Measurements from ENCODE around the gene FLNB. TPM values are rescaled to one million over a fixed set of nuclear protein-coding genes. Genes with fewer than 3 reads are reported as not detected.

The FLNB gene
- total and polyA plus RNA-seq, 2 experiments from 2014 or later = 69.4 to 172 TPM

- DNase-seq (ENCODE audit: low spot score) = no peak
- Histone ChIP-seq H3K27me3 (no peaks in the 10 kb centered on the region), H3K4me2 (no peak overlapping the region), H3K9me3 (ENCODE audit: low read depth) (no peaks in the 10 kb centered on the region), H2AFZ (no peak overlapping the region), H3K4me1 (ENCODE audit: insufficient read depth) (peaks cover 15% of the 10 kb centered on the region), H3K36me3 (replicated peaks; ENCODE audit: insufficient read depth, low read depth) (no peaks in the 10 kb centered on the region), H3K9me2 (replicated peaks; ENCODE audit: insufficient read depth) (no peaks in the 10 kb centered on the region), H3K79me2 (no peaks in the 10 kb centered on the region), H3K4me3 (no peak overlapping the region), H3K27ac (no peak overlapping the region), H4K20me1 (ENCODE audit: insufficient read depth, poor library complexity, severe bottlenecking) (no peaks in the 10 kb centered on the region)
- 74% methylated on average over 4 of the region's 4 CpGs for WGBS (ENCODE audit: low lambda C conversion rate, missing lambda C conversion rate)
- no peak for TF ChIP-seq EZH2 (IDR thresholded peaks at IDR 0.05; ENCODE audit: borderline replicate concordance)
- no peak for TF ChIP-seq EZH2phosphoT487 (IDR thresholded peaks at IDR 0.05; ENCODE audit: low read depth, severe bottlenecking, unreplicated experiment)
Observed at GRCh38 chr3:58204720-58205119, 196.5 kb downstream of the FLNB start.

GRCh38 chr3:58205981-58206380 is 197.8 kb downstream of the FLNB start:
- peak overlapping the region; percentile 34 for H3K27ac ChIP-seq
- H3K36me3 ChIP-seq (replicated peaks; ENCODE audit: insufficient read depth, low read depth) = no peaks in the 10 kb centered on the region
- H3K4me3 ChIP-seq = no peak overlapping the region
- TF ChIP-seq EZH2 (IDR thresholded peaks at IDR 0.05; ENCODE audit: borderline replicate concordance) = no peak
- TF ChIP-seq EZH2phosphoT487 (IDR thresholded peaks at IDR 0.05; ENCODE audit: low read depth, severe bottlenecking, unreplicated experiment) = no peak
- no peak for TF ChIP-seq CTCF (IDR thresholded peaks at IDR 0.05; ENCODE audit: poor library complexity)
- H3K4me2 ChIP-seq = no peak overlapping the region
- DNase-seq (ENCODE audit: low spot score) = no peak
- H3K79me2 ChIP-seq = no peaks in the 10 kb centered on the region
- peaks cover 9% of the 10 kb centered on the region for H3K4me1 ChIP-seq (ENCODE audit: insufficient read depth)
- H3K27me3 ChIP-seq = no peaks in the 10 kb centered on the region
- H2AFZ ChIP-seq = no peak overlapping the region
- no peaks in the 10 kb centered on the region for H3K9me2 ChIP-seq (replicated peaks; ENCODE audit: insufficient read depth)
- no peaks in the 10 kb centered on the region for H4K20me1 ChIP-seq (ENCODE audit: insufficient read depth, poor library complexity, severe bottlenecking)
- no peaks in the 10 kb centered on the region for H3K9me3 ChIP-seq (ENCODE audit: low read depth)
- WGBS (ENCODE audit: low lambda C conversion rate, missing lambda C conversion rate) = 66% methylated on average over 4 of the region's 4 CpGs

- Histone ChIP-seq H2AFZ (no peak overlapping the region), H3K4me2 (no peak overlapping the region), H3K9me3 (ENCODE audit: low read depth) (no peaks in the 10 kb centered on the region), H3K36me3 (replicated peaks; ENCODE audit: insufficient read depth, low read depth) (no peaks in the 10 kb centered on the region), H3K27ac (peak overlapping the region; percentile 34), H3K79me2 (no peaks in the 10 kb centered on the region), H3K4me3 (no peak overlapping the region), H3K9me2 (replicated peaks; ENCODE audit: insufficient read depth) (no peaks in the 10 kb centered on the region), H3K27me3 (no peaks in the 10 kb centered on the region), H4K20me1 (ENCODE audit: insufficient read depth, poor library complexity, severe bottlenecking) (no peaks in the 10 kb centered on the region), H3K4me1 (ENCODE audit: insufficient read depth) (peaks cover 7% of the 10 kb centered on the region)
- TF ChIP-seq EZH2phosphoT487 (IDR thresholded peaks at IDR 0.05; ENCODE audit: low read depth, severe bottlenecking, unreplicated experiment) (no peak), CTCF (IDR thresholded peaks at IDR 0.05; ENCODE audit: poor library complexity) (no peak), EZH2 (IDR thresholded peaks at IDR 0.05; ENCODE audit: borderline replicate concordance) (no peak)
- DNase-seq (ENCODE audit: low spot score) = no peak
- 87% methylated on average over 5 of the region's 5 CpGs for WGBS (ENCODE audit: low lambda C conversion rate, missing lambda C conversion rate)
Observed at GRCh38 chr3:58206406-58207011, 198.3 kb downstream of the FLNB start.

- H3K9me3 ChIP-seq (ENCODE audit: low read depth) = no peaks in the 10 kb centered on the region
- WGBS (ENCODE audit: low lambda C conversion rate, missing lambda C conversion rate) = 93% methylated on average over 4 of the region's 4 CpGs
- no peak overlapping the region for H2AFZ ChIP-seq
- peaks cover 7% of the 10 kb centered on the region for H3K4me1 ChIP-seq (ENCODE audit: insufficient read depth)
- H3K27ac ChIP-seq = no peak overlapping the region
- H3K9me2 ChIP-seq (replicated peaks; ENCODE audit: insufficient read depth) = no peaks in the 10 kb centered on the region
- no peaks in the 10 kb centered on the region for H3K27me3 ChIP-seq
- H4K20me1 ChIP-seq (ENCODE audit: insufficient read depth, poor library complexity, severe bottlenecking) = no peaks in the 10 kb centered on the region
- no peaks in the 10 kb centered on the region for H3K36me3 ChIP-seq (replicated peaks; ENCODE audit: insufficient read depth, low read depth)
- TF ChIP-seq CTCF (IDR thresholded peaks at IDR 0.05; ENCODE audit: poor library complexity) (no peak), EZH2 (IDR thresholded peaks at IDR 0.05; ENCODE audit: borderline replicate concordance) (no peak), EZH2phosphoT487 (IDR thresholded peaks at IDR 0.05; ENCODE audit: low read depth, severe bottlenecking, unreplicated experiment) (no peak)
- H3K4me2 ChIP-seq = no peak overlapping the region
- DNase-seq (ENCODE audit: low spot score) = no peak
- H3K4me3 ChIP-seq = no peak overlapping the region
- no peaks in the 10 kb centered on the region for H3K79me2 ChIP-seq
Observed at GRCh38 chr3:58207954-58208353, 199.7 kb downstream of the FLNB start.

Measured in hepatocyte (in vitro differentiated cells).